Measurements from ENCODE around the gene CD1E.

GRCh38 chr1:158324395-158324794 is 29.3 kb upstream of the CD1E start:
- TF ChIP-seq CTCF (conservative IDR thresholded peaks at IDR 0.05; ENCODE audit: low read length) (no peak), EZH2phosphoT487 (IDR thresholded peaks at IDR 0.05; ENCODE audit: borderline replicate concordance) (no peak)
